ENCODE data around the gene ADGRL2.

The ADGRL2 gene

DNA sequence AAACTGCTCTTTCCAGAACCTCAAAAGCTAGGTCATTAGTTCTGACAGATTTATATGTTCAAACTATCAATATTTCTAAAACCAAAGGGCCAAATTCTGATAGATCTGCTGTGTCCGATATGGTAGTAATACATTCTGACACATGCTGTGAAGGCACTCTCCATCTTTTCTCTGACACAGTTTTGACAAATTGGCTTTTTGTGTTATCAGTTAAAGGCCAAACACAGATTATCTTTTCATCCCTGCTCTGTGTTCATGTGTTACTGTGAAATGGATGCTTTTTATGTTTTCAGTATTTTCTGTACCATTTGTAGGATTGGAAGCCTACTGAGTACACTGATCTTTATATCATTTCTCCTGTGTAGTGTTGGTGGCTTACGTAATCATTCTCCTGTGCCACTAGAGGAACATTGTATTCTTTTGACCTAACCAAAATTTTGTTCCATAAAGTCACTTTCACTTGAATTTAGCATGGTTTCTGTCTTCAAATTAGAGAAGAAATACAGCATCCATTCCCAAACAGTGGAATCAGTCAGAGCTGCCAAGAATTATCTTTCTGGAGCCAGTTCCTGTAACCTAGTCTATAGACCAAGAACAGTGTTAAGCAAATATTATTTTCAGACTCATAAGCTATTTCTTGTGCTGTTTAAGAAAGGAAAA is 137.2 kb downstream of the ADGRL2 start:
- no peak overlapping the region for H3K27ac ChIP-seq
- TF ChIP-seq CTCF (conservative IDR thresholded peaks at IDR 0.05) (no peak), ZFX (IDR thresholded peaks at IDR 0.05) (no peak)

DNA sequence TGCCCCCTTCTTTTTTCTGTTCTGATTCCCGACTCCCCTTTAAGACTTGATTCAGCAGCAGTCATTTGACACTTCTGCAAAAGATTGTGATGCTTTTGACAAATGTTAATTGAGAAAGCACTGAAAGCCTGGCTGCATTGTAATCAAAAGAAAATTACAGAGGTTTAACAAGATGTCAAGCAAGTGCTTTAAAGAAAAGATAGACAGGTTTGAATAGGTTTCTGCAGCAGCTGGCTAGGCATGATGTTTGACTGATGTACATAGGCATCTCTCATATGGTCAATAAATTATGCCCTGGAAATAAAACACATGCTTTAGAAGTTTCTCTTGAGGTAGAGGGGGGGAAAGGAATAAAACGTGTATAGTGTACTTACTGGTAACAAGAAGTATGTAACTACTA is 147.8 kb downstream of the ADGRL2 start:
- TF ChIP-seq CTCF (conservative IDR thresholded peaks at IDR 0.05) (no peak), ZFX (IDR thresholded peaks at IDR 0.05) (no peak)
- H3K27ac ChIP-seq: no peak overlapping the region

- no peak overlapping the region for H3K27ac ChIP-seq
- TF ChIP-seq CTCF (conservative IDR thresholded peaks at IDR 0.05) (no peak), ZFX (IDR thresholded peaks at IDR 0.05) (no peak)
Measured at GRCh38 chr1:81949421-81949820, 148.7 kb downstream of the ADGRL2 start.

- TF ChIP-seq ZFX (IDR thresholded peaks at IDR 0.05) (no peak), CTCF (conservative IDR thresholded peaks at IDR 0.05) (no peak)
- no peak overlapping the region for H3K27ac ChIP-seq
Measured at GRCh38 chr1:81950037-81950436, 149.3 kb downstream of the ADGRL2 start.

GRCh38 chr1:81950591-81951244 is 150.0 kb downstream of the ADGRL2 start:
- no peak overlapping the region for H3K27ac ChIP-seq
- TF ChIP-seq CTCF (conservative IDR thresholded peaks at IDR 0.05) (no peak), ZFX (IDR thresholded peaks at IDR 0.05) (no peak)

GRCh38 chr1:81954534-81955020 is 153.8 kb downstream of the ADGRL2 start:
- TF ChIP-seq ZFX (IDR thresholded peaks at IDR 0.05): no peak
- no peak for TF ChIP-seq CTCF (conservative IDR thresholded peaks at IDR 0.05)
- H3K27ac ChIP-seq: no peak overlapping the region

DNA sequence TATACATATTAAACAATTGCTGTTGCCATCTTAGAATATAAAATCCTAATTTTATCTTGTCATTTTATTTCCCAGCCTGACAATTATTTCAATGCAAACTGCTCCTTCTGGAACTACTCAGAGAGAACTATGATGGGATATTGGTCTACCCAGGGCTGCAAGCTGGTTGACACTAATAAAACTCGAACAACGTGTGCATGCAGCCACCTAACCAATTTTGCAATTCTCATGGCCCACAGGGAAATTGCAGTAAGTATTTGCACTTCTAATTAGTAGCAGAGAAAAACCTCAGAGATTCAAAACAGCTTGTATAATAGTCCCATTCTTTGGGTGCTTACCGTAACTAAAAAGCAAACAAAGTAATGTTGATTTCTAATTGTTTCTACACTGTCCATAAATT is 167.2 kb downstream of the ADGRL2 start:
- TF ChIP-seq CTCF (conservative IDR thresholded peaks at IDR 0.05) (no peak), ZFX (IDR thresholded peaks at IDR 0.05) (no peak)
- no peak overlapping the region for H3K27ac ChIP-seq

Measured in C4-2B (cell line).